Mucosa of stomach (tissue), 1 donor: ENCODE data around the gene FANCC.
"Not testable (repeated sequence)": the region's sequence is repeated elsewhere in the genome, so short reads cannot be mapped to it uniquely, and the experiment has no call there.

ENCODE experiments used
- H3K27me3 ChIP-seq: one replicate; pipeline ENCODE4 v1.7.0; 2013; ENCODE audit warnings: mild to moderate bottlenecking, low read length; ENCODE audit not compliant: control insufficient read depth, insufficient read depth
- H3K36me3 ChIP-seq: one replicate; pipeline ENCODE4 v1.7.0; 2013; ENCODE audit warnings: low read length; ENCODE audit not compliant: control insufficient read depth, insufficient read depth
- H3K4me1 ChIP-seq: one replicate; pipeline ENCODE4 v1.7.0; 2013; ENCODE audit warnings: mild to moderate bottlenecking, low read length; ENCODE audit not compliant: control insufficient read depth, insufficient read depth
- H3K4me3 ChIP-seq: one replicate; pipeline ENCODE4 v1.7.0; 2013; ENCODE audit warnings: low read length
- H3K9ac ChIP-seq: one replicate; pipeline ENCODE4 v1.7.0; 2013; ENCODE audit warnings: mild to moderate bottlenecking, low read length, moderate library complexity
- H3K9me3 ChIP-seq: one replicate; pipeline ENCODE4 v1.7.0; 2013; ENCODE audit warnings: mild to moderate bottlenecking, low read length, moderate library complexity; ENCODE audit not compliant: control insufficient read depth
- donor health status: Pancreatic carcinoma.

Gene FANCC

DNA sequence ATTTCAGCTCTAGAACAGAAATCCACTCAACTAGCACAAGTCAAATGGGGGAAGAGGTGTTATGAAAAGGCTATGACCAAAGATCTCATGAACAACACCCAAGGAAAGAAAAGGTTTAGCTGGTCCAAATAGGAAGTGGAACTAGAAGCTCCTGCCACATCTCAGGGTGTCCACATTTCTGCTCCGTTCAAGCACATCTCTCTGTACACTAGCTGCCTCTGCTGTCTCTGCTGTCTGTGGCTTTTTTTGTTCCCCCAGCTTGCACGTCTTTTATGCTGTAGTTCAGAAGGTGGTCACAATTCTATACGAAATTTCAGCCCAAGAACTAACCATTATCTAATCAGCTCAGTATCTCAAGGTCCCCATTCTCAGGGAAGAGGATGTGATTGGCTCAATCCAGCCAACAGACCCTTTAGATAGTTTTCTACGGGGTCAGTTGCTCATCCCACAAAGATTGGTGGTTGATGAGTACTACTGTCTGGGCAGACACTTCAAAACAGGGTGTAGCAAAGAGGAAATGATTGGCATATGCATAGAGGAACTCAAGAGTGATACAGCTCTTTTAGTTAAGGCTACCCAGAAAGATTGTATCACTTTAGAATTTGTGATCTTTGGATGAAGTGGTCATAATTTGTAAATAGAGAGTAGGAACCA, 44.0 kb downstream of the FANCC start:
- Histone ChIP-seq H3K27me3 (no peaks in the 10 kb centered on the region), H3K4me1 (peaks cover 7% of the 10 kb centered on the region), H3K4me3 (no peak overlapping the region), H3K9me3 (no peaks in the 10 kb centered on the region), H3K9ac (no peak overlapping the region), H3K36me3 (no peaks in the 10 kb centered on the region)

DNA sequence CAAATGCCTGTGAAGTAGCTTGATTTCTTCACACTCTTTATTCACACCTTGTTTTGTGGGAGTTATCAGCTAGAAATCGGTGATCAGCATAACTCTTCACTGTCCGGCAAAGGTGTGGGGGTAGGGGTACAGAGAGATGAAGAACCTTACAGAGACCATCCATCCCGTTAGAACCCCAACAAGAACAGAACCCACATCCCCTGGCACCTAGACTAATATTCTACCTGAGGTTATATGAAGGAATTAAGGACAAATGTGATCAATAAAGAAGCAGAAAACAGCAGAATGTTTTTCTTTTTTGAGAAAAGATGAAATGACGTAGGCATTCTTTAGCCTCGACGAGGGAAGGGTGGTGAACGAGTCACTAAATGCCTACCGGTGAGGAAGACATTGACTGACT, 44.7 kb downstream of the FANCC start:
- no peak overlapping the region for H3K9ac ChIP-seq
- H3K4me3 ChIP-seq: no peak overlapping the region
- H3K27me3 ChIP-seq: no peaks in the 10 kb centered on the region
- no peaks in the 10 kb centered on the region for H3K9me3 ChIP-seq
- H3K4me1 ChIP-seq: peaks cover 7% of the 10 kb centered on the region
- H3K36me3 ChIP-seq: no peaks in the 10 kb centered on the region

DNA sequence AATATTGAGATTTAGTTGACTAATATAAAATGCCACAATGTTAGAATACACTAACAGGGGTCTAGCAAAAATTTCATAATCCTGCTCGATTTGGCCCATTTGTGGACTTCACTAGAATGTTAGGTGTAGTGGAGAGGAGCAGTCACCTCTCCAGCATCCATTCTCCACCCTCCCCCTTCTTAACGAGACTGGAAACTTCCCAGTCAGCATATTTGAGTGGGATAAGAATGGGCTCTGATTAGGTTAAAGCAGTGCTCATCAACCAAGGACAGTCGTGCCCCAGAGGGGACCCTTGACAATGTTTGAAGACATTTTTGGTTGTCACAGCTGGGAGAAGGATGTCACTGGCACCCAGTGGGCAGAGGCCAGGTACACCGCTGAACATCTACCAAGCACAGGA, 46.7 kb downstream of the FANCC start:
- no peaks in the 10 kb centered on the region for H3K36me3 ChIP-seq
- no peak overlapping the region for H3K9ac ChIP-seq
- H3K4me3 ChIP-seq: no peak overlapping the region
- H3K9me3 ChIP-seq: no peaks in the 10 kb centered on the region
- H3K27me3 ChIP-seq: no peaks in the 10 kb centered on the region
- peaks cover 9% of the 10 kb centered on the region for H3K4me1 ChIP-seq

DNA sequence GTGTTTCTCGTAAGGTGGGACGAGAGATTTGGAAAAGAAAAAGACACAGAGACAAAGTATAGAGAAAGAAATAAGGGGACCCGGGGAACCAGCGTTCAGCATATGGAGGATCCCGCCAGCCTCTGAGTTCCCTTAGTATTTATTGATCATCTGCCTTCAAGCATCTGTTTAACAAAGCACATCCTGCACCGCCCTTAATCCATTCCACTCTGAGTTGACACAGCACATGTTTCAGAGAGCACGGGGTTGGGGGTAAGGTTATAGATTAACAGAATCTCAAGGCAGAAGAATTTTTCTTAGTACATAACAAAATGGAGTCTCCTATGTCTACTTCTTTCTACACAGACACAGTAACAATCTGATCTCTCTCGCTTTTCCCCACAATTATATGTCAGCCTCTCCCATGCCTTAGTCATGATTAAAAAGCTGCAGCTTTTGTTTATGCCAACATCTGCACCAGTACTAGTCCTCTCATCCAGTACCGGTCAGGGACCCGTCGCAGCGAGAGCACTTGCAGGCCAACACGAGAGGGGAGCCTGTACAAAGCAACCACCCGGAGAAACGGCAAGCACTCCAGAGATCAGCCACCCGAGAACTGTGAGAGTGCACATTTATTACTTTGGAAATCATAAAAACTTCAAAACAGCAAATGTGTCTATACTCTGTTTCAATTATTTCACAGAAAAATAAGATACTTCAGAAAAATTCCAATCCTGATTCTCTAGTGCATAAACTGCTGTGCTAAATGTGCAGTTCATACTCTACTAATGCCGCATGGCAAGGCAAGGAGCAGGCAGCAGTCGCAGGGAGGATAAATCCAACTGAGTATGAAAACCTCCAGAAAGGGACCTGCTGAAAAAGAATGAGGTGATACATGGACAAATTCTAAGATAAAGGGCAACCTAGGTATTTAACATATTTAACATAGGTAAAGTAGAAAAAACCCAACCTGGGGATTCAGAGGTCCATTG, 47.4 kb downstream of the FANCC start:
- H3K9me3 ChIP-seq, H3K4me3 ChIP-seq, H3K27me3 ChIP-seq, H3K36me3 ChIP-seq, H3K9ac ChIP-seq: not testable (repeated sequence)
- H3K4me1 ChIP-seq: peaks cover 16% of the 10 kb centered on the region

DNA sequence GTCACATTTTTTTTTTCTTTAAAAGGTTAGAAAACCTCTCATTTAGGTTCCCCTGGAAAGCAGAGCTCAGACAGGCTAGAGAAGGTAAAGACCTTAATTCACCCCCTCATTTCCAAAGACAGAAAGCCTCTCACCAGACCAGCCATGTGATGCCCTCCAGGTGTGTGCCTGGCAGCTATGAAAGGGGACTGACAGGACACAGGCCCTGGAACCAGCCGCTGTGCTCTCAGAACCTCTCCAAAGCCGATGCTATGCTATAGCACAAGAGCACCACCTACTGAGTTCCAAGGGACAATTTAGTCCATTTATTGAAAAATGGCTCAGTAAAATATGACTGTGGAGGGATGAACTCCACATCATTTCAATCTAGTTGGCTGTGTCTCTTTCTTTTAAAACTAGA, 48.8 kb downstream of the FANCC start:
- Histone ChIP-seq H3K4me3 (no peak overlapping the region), H3K9me3 (no peaks in the 10 kb centered on the region), H3K9ac (no peak overlapping the region), H3K36me3 (no peaks in the 10 kb centered on the region), H3K4me1 (peaks cover 25% of the 10 kb centered on the region), H3K27me3 (no peaks in the 10 kb centered on the region)

DNA sequence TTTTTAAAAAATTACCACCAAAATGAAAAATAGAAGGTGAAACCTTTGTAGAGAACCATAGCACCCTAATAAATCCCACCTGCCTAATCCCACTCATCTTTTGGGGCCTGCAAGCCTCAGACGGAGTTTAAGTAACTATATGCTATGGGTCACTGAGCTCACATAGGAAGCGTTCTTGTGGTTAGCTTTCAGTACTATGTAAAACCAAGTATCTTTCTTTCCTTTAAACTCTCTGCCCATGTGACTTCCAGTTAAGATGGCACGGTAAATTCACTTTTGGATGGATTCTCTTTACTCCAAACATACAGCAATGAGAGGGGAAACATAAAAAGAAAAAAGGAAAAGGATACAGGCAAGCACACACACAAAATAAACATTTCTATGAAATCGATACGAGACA, 50.9 kb downstream of the FANCC start:
- H3K36me3 ChIP-seq: no peaks in the 10 kb centered on the region
- H3K9ac ChIP-seq: no peak overlapping the region
- H3K27me3 ChIP-seq: no peaks in the 10 kb centered on the region
- no peak overlapping the region for H3K4me3 ChIP-seq
- no peaks in the 10 kb centered on the region for H3K9me3 ChIP-seq
- H3K4me1 ChIP-seq: peaks cover 31% of the 10 kb centered on the region

DNA sequence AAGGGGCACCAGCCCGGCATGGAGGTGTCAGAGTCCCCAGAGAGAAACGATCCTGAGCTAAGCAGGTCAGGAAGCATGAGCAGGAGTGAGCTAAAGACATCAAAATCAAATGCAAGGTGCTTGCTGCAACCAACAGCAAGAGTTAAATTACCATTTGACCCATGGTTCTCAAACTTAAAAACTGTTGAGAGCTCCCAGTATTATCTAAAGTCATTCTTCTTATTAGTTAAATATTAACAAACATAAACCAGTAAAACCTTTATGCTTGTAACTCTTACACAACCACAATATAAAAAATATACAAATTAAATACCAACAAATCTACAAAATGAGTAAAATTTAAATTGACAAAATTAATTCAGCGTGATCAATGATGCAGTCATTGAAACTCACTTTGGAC, 51.5 kb downstream of the FANCC start:
- H3K9me3 ChIP-seq: no peaks in the 10 kb centered on the region
- H3K27me3 ChIP-seq: no peaks in the 10 kb centered on the region
- no peak overlapping the region for H3K9ac ChIP-seq
- H3K36me3 ChIP-seq: no peaks in the 10 kb centered on the region
- peaks cover 34% of the 10 kb centered on the region for H3K4me1 ChIP-seq
- H3K4me3 ChIP-seq: no peak overlapping the region

DNA sequence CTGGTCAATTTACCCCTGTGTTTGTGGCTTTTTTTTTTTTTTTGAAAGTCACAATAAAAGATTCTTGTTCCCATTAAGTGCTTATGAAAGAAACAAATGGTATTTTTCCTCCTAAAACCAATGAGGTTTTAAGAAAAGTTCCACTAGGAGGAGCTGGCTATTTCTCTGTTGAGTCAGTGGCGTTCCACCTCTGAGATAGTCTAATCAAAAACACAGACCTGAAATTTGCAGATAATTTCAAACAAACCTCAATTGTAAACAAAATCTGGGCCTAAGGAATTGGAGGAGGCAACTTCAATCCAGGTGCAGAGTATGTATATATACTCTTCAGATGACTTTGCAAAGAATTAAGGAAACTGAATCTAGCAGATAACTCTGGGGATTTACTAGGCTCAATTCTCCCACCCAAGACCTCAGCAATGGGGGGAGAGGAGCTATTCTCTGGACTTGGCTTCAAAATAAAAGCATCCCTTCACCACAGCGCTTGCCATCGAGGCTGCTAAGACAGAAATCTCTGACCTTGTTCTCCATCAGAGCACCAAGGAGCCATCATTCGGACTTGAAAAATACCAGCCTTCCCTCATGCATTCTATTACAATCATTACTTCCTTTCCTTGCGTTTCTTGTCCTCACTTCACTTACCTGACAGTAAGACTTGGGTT, 52.4 kb downstream of the FANCC start:
- no peak overlapping the region for H3K9ac ChIP-seq
- no peak overlapping the region for H3K4me3 ChIP-seq
- H3K36me3 ChIP-seq: no peaks in the 10 kb centered on the region
- H3K27me3 ChIP-seq: no peaks in the 10 kb centered on the region
- peaks cover 34% of the 10 kb centered on the region for H3K4me1 ChIP-seq
- H3K9me3 ChIP-seq: no peaks in the 10 kb centered on the region

DNA sequence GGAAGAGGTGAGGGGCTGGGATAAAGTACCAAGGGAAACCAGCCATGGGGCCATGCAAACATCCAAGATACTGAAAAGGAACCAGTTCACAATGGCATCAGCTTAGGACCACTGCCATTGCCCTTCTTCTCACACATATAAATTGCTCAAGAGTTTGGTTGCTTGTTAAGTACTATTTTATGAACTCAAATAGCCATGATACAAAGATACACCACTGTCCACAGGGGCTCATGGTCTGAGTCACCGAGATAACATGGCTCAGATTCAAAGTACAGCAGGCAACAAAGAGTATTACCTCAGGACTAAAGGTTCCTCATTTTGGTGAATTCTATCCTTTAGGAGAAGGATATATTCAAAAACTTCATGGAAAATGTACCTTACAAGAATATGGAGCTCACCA, 55.6 kb downstream of the FANCC start:
- Histone ChIP-seq H3K9me3 (no peaks in the 10 kb centered on the region), H3K4me1 (peaks cover 27% of the 10 kb centered on the region), H3K4me3 (no peak overlapping the region), H3K36me3 (no peaks in the 10 kb centered on the region), H3K27me3 (no peaks in the 10 kb centered on the region), H3K9ac (no peak overlapping the region)

DNA sequence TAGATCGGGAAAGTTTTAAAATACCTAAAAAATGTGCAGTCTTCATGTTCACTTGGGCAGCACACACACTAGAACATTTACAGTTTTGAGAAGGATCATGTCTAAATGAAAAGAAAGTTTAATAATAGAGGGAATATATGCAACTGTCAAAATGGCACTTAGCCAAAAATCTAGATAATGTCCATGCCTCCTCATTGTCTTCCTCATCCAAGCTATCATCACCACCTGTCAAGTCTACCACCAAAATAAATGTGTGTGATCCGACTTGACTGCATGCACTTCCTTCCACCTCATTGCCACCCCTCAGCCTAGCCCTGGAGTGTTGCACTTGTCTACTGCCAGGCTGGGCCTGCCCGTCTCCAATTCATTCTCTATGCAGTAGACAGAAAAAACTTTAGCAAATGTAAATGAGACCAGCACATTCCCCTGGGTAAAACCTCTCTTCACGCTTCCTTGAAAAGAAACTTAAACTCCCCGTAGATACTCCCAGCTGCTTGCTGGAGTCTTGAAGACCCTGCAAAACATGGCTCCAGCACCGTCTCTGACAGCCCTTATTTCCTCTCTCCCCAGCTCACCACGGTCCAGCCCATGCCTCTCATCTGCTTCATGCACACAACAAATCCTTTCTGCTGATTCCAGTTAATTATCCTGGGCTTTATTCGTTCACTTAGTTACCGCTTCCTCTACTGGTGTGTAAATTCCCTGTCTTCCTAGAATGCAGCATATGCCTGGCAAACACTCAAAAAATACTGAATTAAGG, 66.9 kb downstream of the FANCC start:
- H3K4me1 ChIP-seq: peaks cover 3% of the 10 kb centered on the region
- no peak overlapping the region for H3K9ac ChIP-seq
- H3K27me3 ChIP-seq: no peaks in the 10 kb centered on the region
- no peak overlapping the region for H3K4me3 ChIP-seq
- H3K36me3 ChIP-seq: no peaks in the 10 kb centered on the region
- no peaks in the 10 kb centered on the region for H3K9me3 ChIP-seq

DNA sequence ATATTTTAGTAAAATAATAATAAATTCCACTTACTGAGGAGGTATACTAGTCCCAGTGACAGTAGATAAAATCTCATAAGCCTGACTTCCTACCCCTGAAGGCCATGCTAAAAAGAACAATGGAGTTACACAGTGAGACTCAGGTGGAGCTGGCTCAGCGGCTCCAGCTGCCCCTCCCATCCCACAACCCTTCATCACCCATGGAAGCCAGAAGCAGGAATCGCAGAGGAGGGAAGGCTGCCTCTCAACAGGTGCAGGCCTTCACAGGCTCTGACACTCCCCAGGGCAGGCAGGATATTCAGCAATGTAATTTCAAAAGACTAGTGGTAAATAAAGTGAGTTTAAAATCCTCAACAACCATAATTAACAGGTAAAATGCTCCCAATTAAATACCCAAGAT, 67.5 kb downstream of the FANCC start:
- H3K27me3 ChIP-seq: no peaks in the 10 kb centered on the region
- H3K4me1 ChIP-seq: peaks cover 3% of the 10 kb centered on the region
- H3K36me3 ChIP-seq: no peaks in the 10 kb centered on the region
- no peaks in the 10 kb centered on the region for H3K9me3 ChIP-seq
- H3K9ac ChIP-seq: no peak overlapping the region
- H3K4me3 ChIP-seq: no peak overlapping the region
